ENCODE measurements around the gene SUGP2. TPM values are rescaled to one million over a fixed set of nuclear protein-coding genes. Genes with fewer than 3 reads are reported as not detected.

SUGP2 gene
- total RNA-seq, 1 experiment from 2014 or later: 112 TPM

DNA sequence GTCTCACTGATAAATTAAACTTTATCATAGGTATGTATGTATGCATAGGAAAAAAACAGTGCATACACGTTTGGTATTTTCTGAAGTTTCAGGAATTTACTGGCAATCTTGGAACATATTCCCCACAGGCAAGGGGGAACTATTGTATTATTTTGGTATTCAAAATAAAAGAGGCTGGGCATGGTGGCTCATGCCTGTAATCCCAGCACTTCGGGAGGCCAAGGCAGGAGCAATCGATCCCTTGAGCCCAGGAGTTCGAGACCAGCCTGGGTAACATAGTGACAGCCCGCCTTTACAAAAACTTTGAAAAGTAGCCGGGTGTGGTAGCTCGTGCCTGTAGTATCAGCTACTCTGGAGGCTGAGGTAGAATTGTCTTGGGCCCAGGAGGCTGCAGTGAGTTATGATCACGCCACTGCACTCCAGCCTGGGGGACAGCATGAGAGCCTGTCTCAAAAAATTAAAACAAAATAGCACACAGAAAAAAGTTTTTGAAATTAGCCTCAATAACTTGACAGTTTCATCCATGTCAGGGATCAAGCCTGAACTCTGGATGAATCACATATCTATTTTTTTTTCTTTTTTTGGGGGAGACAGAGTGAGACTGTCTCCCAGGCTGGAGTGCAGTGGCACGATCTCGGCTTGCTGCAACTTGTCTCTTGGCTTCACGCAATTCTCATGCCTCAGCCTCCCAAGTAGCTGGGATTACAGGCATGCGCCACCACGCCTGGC, 63.2 kb downstream of the SUGP2 start:
- H3K4me1 ChIP-seq (ENCODE audit: control insufficient read depth, insufficient read depth, low read length): peaks cover 19% of the 10 kb centered on the region
- H3K4me3 ChIP-seq (ENCODE audit: low read depth in 2 of 2, low read length in 2 of 2): no peak overlapping the region
- no peaks in the 10 kb centered on the region for H3K9me3 ChIP-seq (ENCODE audit: control insufficient read depth, insufficient read depth, low read depth, low read length)
- H3K36me3 ChIP-seq (ENCODE audit: control insufficient read depth, insufficient read depth, low read length): no peaks in the 10 kb centered on the region
- peak overlapping the region; percentile 86 for H3K27ac ChIP-seq (ENCODE audit: low read length)
- H3K27me3 ChIP-seq (ENCODE audit: control insufficient read depth, insufficient read depth, low read length): no peaks in the 10 kb centered on the region
- no TSS peak for BruUV-seq (replicated peaks)
- DNase-seq (ENCODE audit: low read depth, low spot score): no peak
- ChIA-PET POLR2A (interaction anchor here (0.9 kb wide), 1 partner anchor 26 kb away, joined by 5 read pairs; no protein-coding TSS in a partner anchor), CTCF (no interaction called here)
- in situ Hi-C loops (cut with HindIII; ENCODE audit: low pct_unique_long_range_greater_than_20kb, low sequenced_read_pairs): no loop called here
- ATAC-seq: peak; percentile 22; the same call in 1 of the 2 replicates
- TF ChIP-seq, protein P1, sequence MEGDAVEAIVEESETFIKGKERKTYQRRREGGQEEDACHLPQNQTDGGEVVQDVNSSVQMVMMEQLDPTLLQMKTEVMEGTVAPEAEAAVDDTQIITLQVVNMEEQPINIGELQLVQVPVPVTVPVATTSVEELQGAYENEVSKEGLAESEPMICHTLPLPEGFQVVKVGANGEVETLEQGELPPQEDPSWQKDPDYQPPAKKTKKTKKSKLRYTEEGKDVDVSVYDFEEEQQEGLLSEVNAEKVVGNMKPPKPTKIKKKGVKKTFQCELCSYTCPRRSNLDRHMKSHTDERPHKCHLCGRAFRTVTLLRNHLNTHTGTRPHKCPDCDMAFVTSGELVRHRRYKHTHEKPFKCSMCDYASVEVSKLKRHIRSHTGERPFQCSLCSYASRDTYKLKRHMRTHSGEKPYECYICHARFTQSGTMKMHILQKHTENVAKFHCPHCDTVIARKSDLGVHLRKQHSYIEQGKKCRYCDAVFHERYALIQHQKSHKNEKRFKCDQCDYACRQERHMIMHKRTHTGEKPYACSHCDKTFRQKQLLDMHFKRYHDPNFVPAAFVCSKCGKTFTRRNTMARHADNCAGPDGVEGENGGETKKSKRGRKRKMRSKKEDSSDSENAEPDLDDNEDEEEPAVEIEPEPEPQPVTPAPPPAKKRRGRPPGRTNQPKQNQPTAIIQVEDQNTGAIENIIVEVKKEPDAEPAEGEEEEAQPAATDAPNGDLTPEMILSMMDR (IDR thresholded peaks at IDR 0.05): no peak
- TF ChIP-seq SIN3A (IDR thresholded peaks at IDR 0.05; ENCODE audit: borderline replicate concordance, insufficient read depth, low read depth, low read length) (no peak), POLR2AphosphoS5 (IDR thresholded peaks at IDR 0.05; ENCODE audit: low read depth, low read length) (no peak), TCF7L2 (IDR thresholded peaks at IDR 0.05; ENCODE audit: low read depth, low read length) (no peak)
- TF ChIP-seq, protein P2, sequence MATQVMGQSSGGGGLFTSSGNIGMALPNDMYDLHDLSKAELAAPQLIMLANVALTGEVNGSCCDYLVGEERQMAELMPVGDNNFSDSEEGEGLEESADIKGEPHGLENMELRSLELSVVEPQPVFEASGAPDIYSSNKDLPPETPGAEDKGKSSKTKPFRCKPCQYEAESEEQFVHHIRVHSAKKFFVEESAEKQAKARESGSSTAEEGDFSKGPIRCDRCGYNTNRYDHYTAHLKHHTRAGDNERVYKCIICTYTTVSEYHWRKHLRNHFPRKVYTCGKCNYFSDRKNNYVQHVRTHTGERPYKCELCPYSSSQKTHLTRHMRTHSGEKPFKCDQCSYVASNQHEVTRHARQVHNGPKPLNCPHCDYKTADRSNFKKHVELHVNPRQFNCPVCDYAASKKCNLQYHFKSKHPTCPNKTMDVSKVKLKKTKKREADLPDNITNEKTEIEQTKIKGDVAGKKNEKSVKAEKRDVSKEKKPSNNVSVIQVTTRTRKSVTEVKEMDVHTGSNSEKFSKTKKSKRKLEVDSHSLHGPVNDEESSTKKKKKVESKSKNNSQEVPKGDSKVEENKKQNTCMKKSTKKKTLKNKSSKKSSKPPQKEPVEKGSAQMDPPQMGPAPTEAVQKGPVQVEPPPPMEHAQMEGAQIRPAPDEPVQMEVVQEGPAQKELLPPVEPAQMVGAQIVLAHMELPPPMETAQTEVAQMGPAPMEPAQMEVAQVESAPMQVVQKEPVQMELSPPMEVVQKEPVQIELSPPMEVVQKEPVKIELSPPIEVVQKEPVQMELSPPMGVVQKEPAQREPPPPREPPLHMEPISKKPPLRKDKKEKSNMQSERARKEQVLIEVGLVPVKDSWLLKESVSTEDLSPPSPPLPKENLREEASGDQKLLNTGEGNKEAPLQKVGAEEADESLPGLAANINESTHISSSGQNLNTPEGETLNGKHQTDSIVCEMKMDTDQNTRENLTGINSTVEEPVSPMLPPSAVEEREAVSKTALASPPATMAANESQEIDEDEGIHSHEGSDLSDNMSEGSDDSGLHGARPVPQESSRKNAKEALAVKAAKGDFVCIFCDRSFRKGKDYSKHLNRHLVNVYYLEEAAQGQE (IDR thresholded peaks at IDR 0.05; ENCODE audit: insufficient read depth in 1 of 2, low read depth in 2 of 2, low read length in 1 of 2): no peak
- intact Hi-C loops (cut with micrococcal nuclease; ENCODE audit: unreplicated experiment): no loop called here

DNA sequence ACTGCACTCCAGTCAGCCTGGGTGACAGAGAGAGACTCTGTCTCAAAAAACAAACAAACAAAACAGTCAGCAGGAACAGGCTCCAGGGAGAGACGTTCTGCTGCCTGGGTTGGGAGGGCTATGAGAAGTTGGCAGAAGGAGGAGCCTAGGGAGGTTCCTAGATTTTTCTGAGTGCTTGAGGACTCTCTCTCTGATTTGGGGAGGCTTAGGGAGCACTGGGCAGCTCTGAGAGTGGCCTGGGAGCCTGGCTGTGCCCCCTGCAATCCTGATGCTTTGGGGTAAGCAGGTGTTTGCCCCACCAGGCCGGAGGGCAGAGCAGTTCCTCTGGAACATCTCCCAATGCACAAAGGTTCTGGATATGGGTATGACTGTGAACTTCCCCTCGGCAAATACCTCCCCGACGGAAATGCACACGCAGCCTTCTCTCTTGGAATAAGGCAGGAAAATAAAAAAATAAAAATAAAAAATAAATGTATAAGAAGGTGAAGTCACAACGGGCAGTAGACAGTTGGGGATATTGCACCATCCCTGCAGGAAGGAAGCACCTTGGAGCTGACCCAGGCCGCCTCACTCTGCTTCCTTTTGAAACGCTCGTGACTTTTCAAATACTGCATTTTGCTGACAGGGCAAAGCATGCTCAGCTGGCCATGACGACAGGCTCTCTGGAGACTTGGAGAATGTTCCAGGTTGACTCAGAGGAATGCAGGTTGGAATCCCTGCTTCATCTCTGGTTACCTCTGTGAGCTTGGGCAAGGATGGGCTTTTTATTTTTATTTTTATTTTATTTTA, 65.8 kb downstream of the SUGP2 start:
- Histone ChIP-seq H3K27me3 (ENCODE audit: control insufficient read depth, insufficient read depth, low read length) (no peaks in the 10 kb centered on the region), H3K9me3 (ENCODE audit: control insufficient read depth, insufficient read depth, low read depth, low read length) (no peaks in the 10 kb centered on the region), H3K36me3 (ENCODE audit: control insufficient read depth, insufficient read depth, low read length) (no peaks in the 10 kb centered on the region), H3K4me3 (ENCODE audit: low read depth in 2 of 2, low read length in 2 of 2) (no peak overlapping the region), H3K4me1 (ENCODE audit: control insufficient read depth, insufficient read depth, low read length) (peaks cover 16% of the 10 kb centered on the region), H3K27ac (ENCODE audit: low read length) (peak overlapping the region; percentile 80)
- ChIA-PET CTCF (no interaction called here), POLR2A (no interaction called here)
- ATAC-seq: peak; percentile 77
- DNase-seq (ENCODE audit: low read depth, low spot score): no peak
- in situ Hi-C loops (cut with HindIII; ENCODE audit: low pct_unique_long_range_greater_than_20kb, low sequenced_read_pairs) (no loop called here), intact Hi-C loops (cut with micrococcal nuclease; ENCODE audit: unreplicated experiment) (no loop called here)
- BruUV-seq (replicated peaks): no TSS peak
- TF ChIP-seq POLR2AphosphoS5 (IDR thresholded peaks at IDR 0.05; ENCODE audit: low read depth, low read length) (no peak), TCF7L2 (IDR thresholded peaks at IDR 0.05; ENCODE audit: low read depth, low read length) (no peak), SIN3A (IDR thresholded peaks at IDR 0.05; ENCODE audit: borderline replicate concordance, insufficient read depth, low read depth, low read length) (no peak)
- TF ChIP-seq, protein P2 (IDR thresholded peaks at IDR 0.05; ENCODE audit: insufficient read depth in 1 of 2, low read depth in 2 of 2, low read length in 1 of 2): no peak
- TF ChIP-seq, protein P1 (IDR thresholded peaks at IDR 0.05): no peak
